ENCODE measurements around the gene ANXA3. TPM values are rescaled to one million over a fixed set of nuclear protein-coding genes. Genes with fewer than 3 reads are reported as not detected.

Gene ANXA3
- total and polyA plus RNA-seq, 8 donors, result 26.1 to 235 (median 151) TPM

- intact Hi-C loops (cut with DNase I; ENCODE audit: low total_unique reads), result no loop called here
- no peaks in the 10 kb centered on the region for H3K9me3 ChIP-seq
- DNase-seq, result no peak
- TF ChIP-seq POLR2A (IDR thresholded peaks at IDR 0.05) (no peak), CTCF (IDR thresholded peaks at IDR 0.05) (no peak), EP300 (IDR thresholded peaks at IDR 0.05) (no peak), POLR2AphosphoS5 (IDR thresholded peaks at IDR 0.05) (no peak)
- H3K27ac ChIP-seq, result no peak overlapping the region
- 73 to 88% (median 79%) methylated on average over 2 of the region's 2 CpGs for WGBS, 5 donors
- no peak overlapping the region for H3K4me3 ChIP-seq
- H3K4me1 ChIP-seq, result peaks cover 0 to 34% (median 9%) of the 10 kb centered on the region in 4 donors
- H3K36me3 ChIP-seq, result no peaks in the 10 kb centered on the region
- H3K27me3 ChIP-seq, result no peaks in the 10 kb centered on the region
Measured at GRCh38 chr4:78625073-78625472, 73.5 kb downstream of the ANXA3 start.

DNA sequence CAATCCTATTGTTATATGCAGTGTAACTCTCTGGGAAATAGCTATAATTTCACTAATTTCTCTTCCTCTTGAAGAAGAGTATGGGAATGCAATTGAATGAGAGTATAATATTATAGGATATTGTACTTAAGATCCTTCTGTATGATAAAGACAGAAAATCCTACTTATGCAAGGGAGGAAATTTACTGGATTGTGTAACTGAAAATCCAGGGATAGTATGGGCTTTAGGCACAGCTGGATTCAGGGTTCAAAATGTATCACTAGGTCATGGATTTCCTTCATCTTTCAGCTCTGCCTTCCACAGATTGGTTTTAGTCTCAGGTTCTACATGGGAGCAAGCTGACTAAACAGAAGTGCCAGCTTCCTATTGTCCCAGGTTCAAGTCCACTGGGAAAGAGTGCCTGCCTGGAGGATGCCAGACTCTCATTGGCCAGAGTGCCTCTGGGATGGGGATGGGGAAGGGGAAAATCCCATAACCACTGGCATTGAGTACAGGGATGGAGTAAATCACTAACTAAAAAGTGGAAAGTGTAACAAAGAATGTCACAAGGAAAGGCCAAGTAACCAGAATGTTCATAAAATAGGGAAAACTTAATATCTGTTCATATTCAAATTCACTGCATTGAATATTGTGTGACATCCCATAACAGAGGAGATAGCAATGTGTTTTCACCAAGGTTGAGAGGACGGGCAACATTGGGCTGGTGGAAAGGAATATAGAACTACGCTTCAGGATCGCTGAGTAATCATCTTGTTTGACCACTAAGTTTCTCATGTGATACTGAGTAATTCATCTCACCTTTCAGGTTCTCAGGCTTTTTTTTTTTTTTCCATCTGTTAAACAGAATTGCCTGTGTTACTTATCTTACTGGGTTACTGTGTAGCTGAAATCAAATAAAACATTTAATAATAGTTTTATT lies 75.7 kb downstream of the ANXA3 start:
- 29 to 51% (median 35%) methylated on average over 3 of the region's 3 CpGs for WGBS, 5 donors
- intact Hi-C loops (cut with DNase I; ENCODE audit: low total_unique reads), result no loop called here
- Histone ChIP-seq H3K27ac (peak overlapping the region in 2 of 5 donors; percentile 24 to 27), H3K36me3 (no peaks in the 10 kb centered on the region), H3K4me1 (peaks cover 0 to 37% (median 13%) of the 10 kb centered on the region in 4 donors), H3K4me3 (no peak overlapping the region), H3K9me3 (no peaks in the 10 kb centered on the region), H3K27me3 (no peaks in the 10 kb centered on the region)
- DNase-seq, result peak in 1 of 2 donors; percentile 58
- TF ChIP-seq CTCF (IDR thresholded peaks at IDR 0.05), result no peak
- no peak for TF ChIP-seq EP300 (IDR thresholded peaks at IDR 0.05)
- no peak for TF ChIP-seq POLR2A (IDR thresholded peaks at IDR 0.05)
- TF ChIP-seq POLR2AphosphoS5 (IDR thresholded peaks at IDR 0.05), result no peak

GRCh38 chr4:78627966-78628678 lies 76.6 kb downstream of the ANXA3 start:
- no peaks in the 10 kb centered on the region for H3K36me3 ChIP-seq
- peak in 1 of 2 donors; percentile 35 for DNase-seq
- H3K4me3 ChIP-seq, result no peak overlapping the region
- H3K9me3 ChIP-seq, result no peaks in the 10 kb centered on the region
- H3K27ac ChIP-seq, result peak overlapping the region in 2 of 5 donors; percentile 11 to 24
- intact Hi-C loops (cut with DNase I; ENCODE audit: low total_unique reads), result no loop called here
- no peaks in the 10 kb centered on the region for H3K27me3 ChIP-seq
- TF ChIP-seq POLR2A (IDR thresholded peaks at IDR 0.05) (no peak), CTCF (IDR thresholded peaks at IDR 0.05) (no peak), EP300 (IDR thresholded peaks at IDR 0.05) (no peak), POLR2AphosphoS5 (IDR thresholded peaks at IDR 0.05) (no peak)
- WGBS, 5 donors, result 54 to 74% (median 65%) methylated on average over 4 of the region's 4 CpGs
- peaks cover 0 to 37% (median 13%) of the 10 kb centered on the region in 4 donors for H3K4me1 ChIP-seq

GRCh38 chr4:78629991-78630541 lies 78.5 kb downstream of the ANXA3 start:
- Histone ChIP-seq H3K27me3 (no peaks in the 10 kb centered on the region), H3K36me3 (no peaks in the 10 kb centered on the region), H3K4me3 (no peak overlapping the region), H3K4me1 (peaks cover 0 to 37% (median 13%) of the 10 kb centered on the region in 4 donors), H3K9me3 (no peaks in the 10 kb centered on the region), H3K27ac (peak overlapping the region in 3 of 5 donors; percentile 24 to 33 (median 25))
- TF ChIP-seq POLR2AphosphoS5 (IDR thresholded peaks at IDR 0.05) (no peak), CTCF (IDR thresholded peaks at IDR 0.05) (no peak), EP300 (IDR thresholded peaks at IDR 0.05) (no peak), POLR2A (IDR thresholded peaks at IDR 0.05) (no peak)
- peak in 1 of 2 donors; percentile 25 for DNase-seq
- intact Hi-C loops (cut with DNase I; ENCODE audit: low total_unique reads), result no loop called here
- WGBS, 5 donors, result 49 to 60% (median 53%) methylated on average over 4 of the region's 4 CpGs

All from stomach (tissue), 9 donors.